ENCODE data around the gene RIPOR3.
"Not testable (repeated sequence)": the region's sequence is repeated elsewhere in the genome, so short reads cannot be mapped to it uniquely, and the experiment has no call there.

Gene RIPOR3

GRCh38 chr20:50601511-50602431 lies 89.6 kb downstream of the RIPOR3 start:
- H3K27ac ChIP-seq: no peak overlapping the region
- TF ChIP-seq ZFX (IDR thresholded peaks at IDR 0.05; ENCODE audit: borderline replicate concordance): no peak
- TF ChIP-seq CTCF (IDR thresholded peaks at IDR 0.05): no peak

GRCh38 chr20:50600281-50600895 lies 91.0 kb downstream of the RIPOR3 start:
- H3K27ac ChIP-seq: no peak overlapping the region
- TF ChIP-seq ZFX (IDR thresholded peaks at IDR 0.05; ENCODE audit: borderline replicate concordance): no peak
- no peak for TF ChIP-seq CTCF (IDR thresholded peaks at IDR 0.05)

- H3K27ac ChIP-seq: not testable (repeated sequence)
Measured at GRCh38 chr20:50598768-50599167, 92.6 kb downstream of the RIPOR3 start.

GRCh38 chr20:50598074-50598473 lies 93.3 kb downstream of the RIPOR3 start:
- no peak overlapping the region for H3K27ac ChIP-seq
- TF ChIP-seq ZFX (IDR thresholded peaks at IDR 0.05; ENCODE audit: borderline replicate concordance): no peak
- no peak for TF ChIP-seq CTCF (IDR thresholded peaks at IDR 0.05)

GRCh38 chr20:50597406-50597969 lies 93.9 kb downstream of the RIPOR3 start:
- no peak for TF ChIP-seq ZFX (IDR thresholded peaks at IDR 0.05; ENCODE audit: borderline replicate concordance)
- TF ChIP-seq CTCF (IDR thresholded peaks at IDR 0.05): no peak
- no peak overlapping the region for H3K27ac ChIP-seq

GRCh38 chr20:50596694-50597021 lies 94.7 kb downstream of the RIPOR3 start:
- TF ChIP-seq CTCF (IDR thresholded peaks at IDR 0.05) (no peak), ZFX (IDR thresholded peaks at IDR 0.05; ENCODE audit: borderline replicate concordance) (no peak)
- H3K27ac ChIP-seq: no peak overlapping the region

- TF ChIP-seq CTCF (IDR thresholded peaks at IDR 0.05) (no peak), ZFX (IDR thresholded peaks at IDR 0.05; ENCODE audit: borderline replicate concordance) (no peak)
- H3K27ac ChIP-seq: no peak overlapping the region
Measured at GRCh38 chr20:50595988-50596693, 95.2 kb downstream of the RIPOR3 start.

Measured in 22Rv1 (cell line).